ENCODE data around the gene CEP41.

Gene CEP41

DNA sequence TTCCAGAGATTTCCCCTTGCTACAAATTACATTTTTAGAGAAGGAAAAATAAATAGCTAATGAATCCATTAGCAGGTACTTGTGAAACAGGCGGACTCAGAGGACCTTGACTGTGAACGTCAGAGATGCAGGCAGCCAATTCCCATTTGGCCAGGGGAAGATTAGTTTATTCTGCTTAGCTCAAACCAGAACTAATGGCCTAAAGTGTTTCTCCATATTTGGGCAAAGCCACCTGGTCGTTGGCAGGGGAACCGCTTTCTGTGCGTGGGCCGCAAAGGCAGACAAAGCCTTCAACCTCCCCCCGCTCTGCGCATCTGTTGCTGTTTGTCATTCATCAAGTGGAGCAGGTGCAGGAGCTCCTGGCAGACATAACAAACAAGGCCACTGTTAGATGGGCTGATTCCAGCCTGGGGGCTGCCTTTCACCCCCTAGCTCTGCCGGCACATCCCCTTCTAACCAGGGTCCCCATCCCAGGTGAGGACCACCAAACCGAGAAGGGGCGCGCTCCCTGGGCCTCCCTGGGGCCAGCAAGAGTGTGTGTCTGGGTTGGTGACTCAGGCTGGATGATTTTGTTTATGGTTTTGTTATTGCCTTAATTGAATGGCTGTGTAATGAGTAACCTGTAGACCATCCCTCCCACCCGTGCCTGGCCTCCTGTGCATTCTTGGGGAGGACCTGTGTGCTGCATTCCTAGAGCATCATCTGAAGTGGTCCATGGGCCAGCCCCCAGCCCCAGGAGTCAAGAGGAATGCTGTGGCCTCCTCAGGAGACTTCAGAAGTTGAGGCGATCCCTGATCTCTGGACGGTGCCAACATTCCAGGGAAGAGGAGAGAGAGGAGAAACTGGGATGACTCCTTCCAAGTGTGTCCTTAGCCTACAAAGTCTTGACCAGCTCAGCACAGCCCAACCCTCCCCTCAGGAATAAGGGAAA is 75.0 kb downstream of the CEP41 start:
- no peaks in the 10 kb centered on the region for H3K27me3 ChIP-seq (ENCODE audit: control insufficient read depth in 3 of 3, insufficient read depth in 3 of 3, low read depth in 1 of 3, low read length in 3 of 3)
- H3K23ac ChIP-seq (ENCODE audit: low read depth, low read length, poor library complexity): no peak overlapping the region
- H4K91ac ChIP-seq (ENCODE audit: low read depth, low read length, poor library complexity): no peak overlapping the region
- H3K4me2 ChIP-seq (ENCODE audit: insufficient read depth, low read length, poor library complexity, severe bottlenecking): no peak overlapping the region
- H3K79me1 ChIP-seq (ENCODE audit: low read depth, low read length): no peaks in the 10 kb centered on the region
- peak overlapping the region; percentile 54 for H3K18ac ChIP-seq (ENCODE audit: low read length)
- peak overlapping the region; percentile 10 for H2AK5ac ChIP-seq (ENCODE audit: low read depth, low read length)
- peak overlapping the region; percentile 60 for H2AFZ ChIP-seq (ENCODE audit: low read length)
- H3K4me1 ChIP-seq (ENCODE audit: control insufficient read depth in 2 of 2, insufficient read depth in 1 of 2, low read depth in 1 of 2, low read length in 2 of 2): peaks cover 4 to 10% of the 10 kb centered on the region in 2 donors
- H3K4me3 ChIP-seq (ENCODE audit: low read length in 2 of 2): no peak overlapping the region
- H2BK5ac ChIP-seq (ENCODE audit: low read length): peak overlapping the region; percentile 2
- no peaks in the 10 kb centered on the region for H3K36me3 ChIP-seq (replicated peaks in 1 of 2; ENCODE audit: control insufficient read depth in 2 of 2, insufficient read depth in 2 of 2, low read length in 2 of 2)
- WGBS, 2 donors (ENCODE audit: extremely low coverage in 2 of 2, insufficient read length in 2 of 2, insufficient replicate concordance in 1 of 2): no CpG with 5 or more reads among the region's 15 CpGs
- no peak overlapping the region for H3K4ac ChIP-seq (ENCODE audit: low read length)
- H2BK12ac ChIP-seq (ENCODE audit: low read length): no peak overlapping the region
- peak overlapping the region; percentile 4 for H2BK15ac ChIP-seq (ENCODE audit: low read length)
- no peak overlapping the region for H3K9ac ChIP-seq (ENCODE audit: low read depth, low read length, poor library complexity)
- no peak overlapping the region for H4K8ac ChIP-seq (ENCODE audit: low read depth, low read length)
- H2BK120ac ChIP-seq (ENCODE audit: low read depth, low read length): no peak overlapping the region
- H3K27ac ChIP-seq (replicated peaks; ENCODE audit: low read length): no peak overlapping the region
- H3K14ac ChIP-seq (ENCODE audit: low read length): no peak overlapping the region
- H3K9me3 ChIP-seq (replicated peaks in 1 of 2; ENCODE audit: control insufficient read depth in 2 of 2, insufficient read depth in 1 of 2, low read depth in 1 of 2, low read length in 2 of 2): peaks cover 2 to 3% of the 10 kb centered on the region in 2 donors
- no peak for DNase-seq (ENCODE audit: low spot score)

DNA sequence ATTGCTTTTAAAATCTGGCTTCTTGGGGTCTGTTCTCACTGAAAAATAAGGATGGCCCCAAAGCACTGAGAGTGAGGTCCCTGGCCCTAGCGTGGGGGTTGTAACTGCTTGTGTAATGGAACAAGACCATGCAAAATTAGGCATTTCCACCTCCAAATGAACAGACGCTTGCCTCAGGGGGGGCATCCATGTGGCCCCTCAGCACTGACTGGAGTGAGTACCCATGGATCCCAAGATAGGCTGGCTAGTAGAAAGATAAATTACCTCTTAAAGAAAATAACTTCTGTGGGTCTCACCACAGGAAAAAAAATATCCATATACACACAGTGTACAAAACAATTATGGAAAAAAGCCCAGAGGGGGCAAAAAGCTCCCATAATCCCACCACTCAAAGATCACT is 75.7 kb downstream of the CEP41 start:
- Histone ChIP-seq H3K4me3 (ENCODE audit: low read length in 2 of 2) (no peak overlapping the region), H3K14ac (ENCODE audit: low read length) (no peak overlapping the region), H2AK5ac (ENCODE audit: low read depth, low read length) (no peak overlapping the region), H2BK12ac (ENCODE audit: low read length) (no peak overlapping the region), H4K8ac (ENCODE audit: low read depth, low read length) (no peak overlapping the region), H2AFZ (ENCODE audit: low read length) (no peak overlapping the region), H3K27me3 (ENCODE audit: control insufficient read depth in 3 of 3, insufficient read depth in 3 of 3, low read depth in 1 of 3, low read length in 3 of 3) (no peaks in the 10 kb centered on the region), H3K79me1 (ENCODE audit: low read depth, low read length) (no peaks in the 10 kb centered on the region), H3K27ac (replicated peaks; ENCODE audit: low read length) (no peak overlapping the region), H3K9ac (ENCODE audit: low read depth, low read length, poor library complexity) (no peak overlapping the region), H2BK5ac (ENCODE audit: low read length) (no peak overlapping the region), H3K36me3 (replicated peaks in 1 of 2; ENCODE audit: control insufficient read depth in 2 of 2, insufficient read depth in 2 of 2, low read length in 2 of 2) (no peaks in the 10 kb centered on the region), H3K9me3 (replicated peaks in 1 of 2; ENCODE audit: control insufficient read depth in 2 of 2, insufficient read depth in 1 of 2, low read depth in 1 of 2, low read length in 2 of 2) (peaks cover 4 to 5% of the 10 kb centered on the region in 2 donors), H4K91ac (ENCODE audit: low read depth, low read length, poor library complexity) (no peak overlapping the region), H3K4me1 (ENCODE audit: control insufficient read depth in 2 of 2, insufficient read depth in 1 of 2, low read depth in 1 of 2, low read length in 2 of 2) (peaks cover 4 to 10% of the 10 kb centered on the region in 2 donors), H3K4me2 (ENCODE audit: insufficient read depth, low read length, poor library complexity, severe bottlenecking) (no peak overlapping the region), H3K23ac (ENCODE audit: low read depth, low read length, poor library complexity) (no peak overlapping the region), H3K18ac (ENCODE audit: low read length) (no peak overlapping the region), H3K4ac (ENCODE audit: low read length) (no peak overlapping the region), H2BK120ac (ENCODE audit: low read depth, low read length) (no peak overlapping the region), H2BK15ac (ENCODE audit: low read length) (no peak overlapping the region)
- no CpG with 5 or more reads among the region's 2 CpGs for WGBS, 2 donors (ENCODE audit: extremely low coverage in 2 of 2, insufficient read length in 2 of 2, insufficient replicate concordance in 1 of 2)
- DNase-seq (ENCODE audit: low spot score): no peak

DNA sequence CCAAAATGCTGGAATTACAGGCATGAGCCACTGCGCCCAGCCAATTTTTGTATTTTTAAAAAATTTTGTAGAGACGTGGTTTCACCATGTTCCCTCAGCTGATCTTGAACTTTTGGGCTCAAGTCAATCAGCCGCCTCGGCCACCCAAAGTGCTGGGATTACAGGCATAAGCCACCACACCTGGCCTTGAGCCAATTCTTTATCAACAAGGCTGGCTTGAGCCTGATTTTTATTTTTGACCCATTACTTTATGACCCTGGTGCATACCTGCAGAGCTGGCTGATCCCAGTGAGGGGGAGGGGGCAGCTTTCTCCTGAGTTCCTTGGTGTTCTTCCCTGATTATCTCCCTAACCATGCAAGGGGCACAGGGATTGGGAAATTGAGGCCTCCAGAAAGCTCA is 76.4 kb downstream of the CEP41 start:
- no peak overlapping the region for H4K8ac ChIP-seq (ENCODE audit: low read depth, low read length)
- H2AK5ac ChIP-seq (ENCODE audit: low read depth, low read length): peak overlapping the region; percentile 0
- H3K4me3 ChIP-seq (ENCODE audit: low read length in 2 of 2): no peak overlapping the region
- no peak overlapping the region for H2BK15ac ChIP-seq (ENCODE audit: low read length)
- H3K23ac ChIP-seq (ENCODE audit: low read depth, low read length, poor library complexity): no peak overlapping the region
- no peak overlapping the region for H3K4ac ChIP-seq (ENCODE audit: low read length)
- DNase-seq (ENCODE audit: low spot score): no peak
- H3K9me3 ChIP-seq (replicated peaks in 1 of 2; ENCODE audit: control insufficient read depth in 2 of 2, insufficient read depth in 1 of 2, low read depth in 1 of 2, low read length in 2 of 2): peaks cover 5 to 8% of the 10 kb centered on the region in 2 donors
- H3K36me3 ChIP-seq (replicated peaks in 1 of 2; ENCODE audit: control insufficient read depth in 2 of 2, insufficient read depth in 2 of 2, low read length in 2 of 2): no peaks in the 10 kb centered on the region
- H2BK120ac ChIP-seq (ENCODE audit: low read depth, low read length): no peak overlapping the region
- WGBS, 2 donors (ENCODE audit: extremely low coverage in 2 of 2, insufficient read length in 2 of 2, insufficient replicate concordance in 1 of 2): no CpG with 5 or more reads among the region's 4 CpGs
- H2BK12ac ChIP-seq (ENCODE audit: low read length): no peak overlapping the region
- no peak overlapping the region for H2AFZ ChIP-seq (ENCODE audit: low read length)
- H3K4me1 ChIP-seq (ENCODE audit: control insufficient read depth in 2 of 2, insufficient read depth in 1 of 2, low read depth in 1 of 2, low read length in 2 of 2): peaks cover 4 to 10% of the 10 kb centered on the region in 2 donors
- no peak overlapping the region for H3K27ac ChIP-seq (replicated peaks; ENCODE audit: low read length)
- H3K4me2 ChIP-seq (ENCODE audit: insufficient read depth, low read length, poor library complexity, severe bottlenecking): no peak overlapping the region
- H3K9ac ChIP-seq (ENCODE audit: low read depth, low read length, poor library complexity): no peak overlapping the region
- no peak overlapping the region for H3K14ac ChIP-seq (ENCODE audit: low read length)
- no peaks in the 10 kb centered on the region for H3K79me1 ChIP-seq (ENCODE audit: low read depth, low read length)
- no peaks in the 10 kb centered on the region for H3K27me3 ChIP-seq (ENCODE audit: control insufficient read depth in 3 of 3, insufficient read depth in 3 of 3, low read depth in 1 of 3, low read length in 3 of 3)
- H2BK5ac ChIP-seq (ENCODE audit: low read length): no peak overlapping the region
- no peak overlapping the region for H4K91ac ChIP-seq (ENCODE audit: low read depth, low read length, poor library complexity)
- no peak overlapping the region for H3K18ac ChIP-seq (ENCODE audit: low read length)

DNA sequence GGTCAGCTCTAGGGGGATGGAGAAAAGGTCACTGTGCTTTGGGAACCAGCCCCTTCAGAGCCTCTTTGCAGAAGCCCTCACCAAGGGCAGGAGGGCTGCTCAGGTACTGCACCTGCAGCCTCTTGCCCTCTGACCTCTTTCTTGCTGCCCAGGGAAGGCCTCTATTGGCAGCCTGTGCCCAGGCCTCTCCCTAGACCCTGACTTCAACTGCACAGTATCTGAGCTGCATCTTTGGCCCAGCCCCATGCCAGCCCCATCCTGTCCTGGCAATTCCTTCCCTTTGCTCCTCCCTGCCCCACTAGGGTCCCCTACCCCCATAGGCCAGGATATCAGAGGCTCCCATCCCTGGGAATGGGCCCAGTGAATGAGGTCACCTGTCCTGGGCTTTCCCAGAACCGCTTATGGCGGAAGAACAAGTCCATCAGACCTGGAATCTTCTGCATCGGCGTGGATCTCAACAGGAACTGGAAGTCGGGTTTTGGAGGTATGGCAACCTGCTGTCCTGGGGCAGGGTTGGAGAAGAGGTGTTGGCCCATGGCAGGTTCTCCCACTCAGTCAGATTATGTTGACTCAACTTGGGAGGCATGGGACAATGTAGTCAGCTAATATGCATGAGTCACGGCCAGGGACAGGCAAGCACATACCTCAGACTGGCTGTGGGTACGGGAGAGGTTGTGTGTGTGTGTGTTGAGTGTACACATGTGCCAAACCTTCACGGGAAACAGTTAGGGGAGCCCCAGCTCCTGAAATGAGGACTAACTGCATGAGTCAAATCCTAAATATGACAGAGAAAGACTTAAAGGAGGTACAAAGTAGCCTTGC is 77.6 kb downstream of the CEP41 start:
- DNase-seq (ENCODE audit: low spot score): no peak
- peaks cover 0 to 10% of the 10 kb centered on the region in 2 donors for H3K4me1 ChIP-seq (ENCODE audit: control insufficient read depth in 2 of 2, insufficient read depth in 1 of 2, low read depth in 1 of 2, low read length in 2 of 2)
- H3K4ac ChIP-seq (ENCODE audit: low read length): no peak overlapping the region
- no peak overlapping the region for H3K14ac ChIP-seq (ENCODE audit: low read length)
- H2AK5ac ChIP-seq (ENCODE audit: low read depth, low read length): peak overlapping the region; percentile 88
- H3K9ac ChIP-seq (ENCODE audit: low read depth, low read length, poor library complexity): no peak overlapping the region
- H2BK15ac ChIP-seq (ENCODE audit: low read length): peak overlapping the region; percentile 71
- peak overlapping the region; percentile 26 for H2BK120ac ChIP-seq (ENCODE audit: low read depth, low read length)
- H3K23ac ChIP-seq (ENCODE audit: low read depth, low read length, poor library complexity): peak overlapping the region; percentile 44
- no peaks in the 10 kb centered on the region for H3K79me1 ChIP-seq (ENCODE audit: low read depth, low read length)
- H4K91ac ChIP-seq (ENCODE audit: low read depth, low read length, poor library complexity): no peak overlapping the region
- no CpG with 5 or more reads among the region's 8 CpGs for WGBS, 2 donors (ENCODE audit: extremely low coverage in 2 of 2, insufficient read length in 2 of 2, insufficient replicate concordance in 1 of 2)
- no peak overlapping the region for H3K27ac ChIP-seq (replicated peaks; ENCODE audit: low read length)
- H4K8ac ChIP-seq (ENCODE audit: low read depth, low read length): no peak overlapping the region
- H3K36me3 ChIP-seq (replicated peaks in 1 of 2; ENCODE audit: control insufficient read depth in 2 of 2, insufficient read depth in 2 of 2, low read length in 2 of 2): no peaks in the 10 kb centered on the region
- H2BK5ac ChIP-seq (ENCODE audit: low read length): no peak overlapping the region
- H2AFZ ChIP-seq (ENCODE audit: low read length): peak overlapping the region; percentile 28
- no peak overlapping the region for H3K4me2 ChIP-seq (ENCODE audit: insufficient read depth, low read length, poor library complexity, severe bottlenecking)
- H3K27me3 ChIP-seq (ENCODE audit: control insufficient read depth in 3 of 3, insufficient read depth in 3 of 3, low read depth in 1 of 3, low read length in 3 of 3): no peaks in the 10 kb centered on the region
- peaks cover 7 to 17% of the 10 kb centered on the region in 2 donors for H3K9me3 ChIP-seq (replicated peaks in 1 of 2; ENCODE audit: control insufficient read depth in 2 of 2, insufficient read depth in 1 of 2, low read depth in 1 of 2, low read length in 2 of 2)
- peak overlapping the region; percentile 16 for H2BK12ac ChIP-seq (ENCODE audit: low read length)
- peak overlapping the region; percentile 71 for H3K18ac ChIP-seq (ENCODE audit: low read length)
- no peak overlapping the region for H3K4me3 ChIP-seq (ENCODE audit: low read length in 2 of 2)
